Measurements from ENCODE around the gene BTG1. TPM values are rescaled to one million over a fixed set of nuclear protein-coding genes. Genes with fewer than 3 reads are reported as not detected.

Gene BTG1, protein sequence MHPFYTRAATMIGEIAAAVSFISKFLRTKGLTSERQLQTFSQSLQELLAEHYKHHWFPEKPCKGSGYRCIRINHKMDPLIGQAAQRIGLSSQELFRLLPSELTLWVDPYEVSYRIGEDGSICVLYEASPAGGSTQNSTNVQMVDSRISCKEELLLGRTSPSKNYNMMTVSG
- 100 to 1,000 TPM; 121 to 152 TPM for total RNA-seq
- long read RNA-seq, full-length matches to known transcripts = 79 of 79 reads
- long read RNA-seq, partial matches to known transcripts = 0 of 79 reads
- long read RNA-seq, other reads (novel, unspliced or antisense) = 0 of 79 reads

DNA sequence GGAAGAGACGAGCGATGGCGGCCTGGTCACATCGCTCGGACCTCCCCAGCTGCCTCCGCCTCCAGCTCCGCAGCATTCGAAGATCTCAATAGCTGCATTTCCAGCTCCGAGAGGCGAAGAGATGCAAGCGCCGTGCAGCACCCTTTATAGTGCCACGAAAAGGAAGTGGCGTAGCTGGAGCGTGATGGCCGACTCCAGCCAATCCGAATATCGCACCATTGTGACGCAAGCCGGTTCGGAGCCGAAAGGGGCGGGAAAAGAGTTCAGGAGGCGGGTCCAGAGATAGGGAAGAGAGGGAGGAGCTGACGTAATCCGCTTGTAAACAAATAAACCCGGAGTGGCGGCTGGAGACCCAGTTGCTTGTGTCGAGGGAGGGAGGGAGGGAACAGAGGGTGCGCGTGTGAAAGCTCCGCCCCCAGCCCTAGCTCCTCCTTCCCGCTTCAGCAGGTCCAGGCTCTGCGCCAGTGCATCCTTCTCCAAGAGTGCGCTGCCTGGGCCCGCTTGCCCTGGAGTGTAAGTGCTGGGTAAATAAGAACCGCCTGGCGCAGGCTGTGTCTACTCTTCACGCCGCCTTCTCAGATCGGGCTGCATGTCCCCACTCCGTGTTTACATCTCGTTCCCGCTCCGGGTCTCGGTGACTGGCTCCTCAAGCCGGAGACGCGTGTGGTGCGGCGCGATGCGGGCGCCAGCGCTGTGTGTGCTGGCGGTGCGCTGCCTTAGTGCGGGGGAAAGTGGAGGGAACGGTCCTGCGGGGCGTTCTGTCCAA, at the start of gene BTG1:
Gene BTG1, minus strand, starts transcription at position 116 of the 766 bp plus-strand sequence. CDS start 311 bp downstream, outside the sequence.
- peak; percentile 87 to 91 for ATAC-seq
- intact Hi-C loops (cut with DNase I) = loop anchor here (2.0 to 10.0 kb wide), 5 partner anchors 99 to 761 kb away; no protein-coding TSS in a partner anchor
- DNase-seq = peak; percentile 99

DNA sequence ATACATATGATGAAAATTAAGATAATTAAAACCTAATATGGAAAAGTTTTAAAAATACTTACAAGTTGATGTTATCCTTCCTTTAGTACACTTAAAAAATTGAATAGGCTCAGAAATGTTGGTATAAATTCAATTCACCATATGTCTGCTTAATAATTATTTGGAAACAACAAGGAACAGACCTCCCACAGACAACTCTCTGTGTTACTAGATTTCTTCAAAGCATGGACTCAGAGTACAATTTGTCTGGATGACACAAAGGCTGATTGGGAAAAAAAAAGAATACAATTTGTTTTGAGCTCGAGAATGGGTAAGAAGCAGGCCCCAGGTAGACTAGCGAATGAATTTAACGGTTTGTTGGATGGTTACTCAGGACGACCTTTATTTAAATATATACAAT, 48.9 kb upstream of the BTG1 start:
- no peak for DNase-seq
- intact Hi-C loops (cut with DNase I) = no loop called here
- ATAC-seq = no peak

DNA sequence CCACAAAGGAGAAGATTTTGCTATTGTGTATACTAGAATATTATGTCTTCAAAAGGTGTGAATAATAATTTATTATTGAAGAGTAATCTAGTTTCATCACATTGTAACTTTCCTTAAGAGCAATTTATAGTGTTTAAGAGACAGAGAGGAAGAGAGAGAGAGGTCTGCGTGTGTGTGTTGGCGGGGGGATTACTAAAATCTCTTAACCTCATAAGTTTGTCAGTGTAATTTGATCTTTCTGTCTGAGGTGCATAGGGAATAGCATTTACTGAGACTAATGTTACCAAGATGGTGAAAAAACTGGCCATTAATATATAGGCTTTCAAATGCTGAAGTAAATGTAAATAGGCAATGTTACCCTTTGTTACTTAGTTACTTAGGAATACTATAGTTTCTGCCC, 48.2 kb upstream of the BTG1 start:
- DNase-seq (no peak), ATAC-seq (no peak)
- intact Hi-C loops (cut with DNase I) = no loop called here

DNA sequence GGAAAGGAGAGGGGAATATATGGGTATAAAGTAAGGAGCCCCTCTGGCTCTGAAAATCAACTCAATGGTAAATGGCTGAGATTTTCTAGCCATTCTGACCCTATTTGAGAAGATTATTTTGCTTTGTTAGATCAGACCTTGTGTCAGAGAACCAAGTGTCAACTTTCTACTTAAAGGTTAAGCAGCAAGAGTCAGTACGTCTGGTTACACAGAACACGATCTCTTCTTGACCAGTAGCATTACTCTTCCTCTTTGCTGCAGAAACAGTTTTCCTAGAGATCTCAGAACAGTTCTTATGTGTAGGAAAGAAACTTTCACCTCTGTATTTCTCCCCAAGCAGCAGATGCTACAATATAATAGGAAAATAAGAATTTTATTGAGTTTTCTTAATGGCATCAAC, 47.4 kb upstream of the BTG1 start:
- ATAC-seq = no peak
- intact Hi-C loops (cut with DNase I) = no loop called here
- DNase-seq = no peak

DNA sequence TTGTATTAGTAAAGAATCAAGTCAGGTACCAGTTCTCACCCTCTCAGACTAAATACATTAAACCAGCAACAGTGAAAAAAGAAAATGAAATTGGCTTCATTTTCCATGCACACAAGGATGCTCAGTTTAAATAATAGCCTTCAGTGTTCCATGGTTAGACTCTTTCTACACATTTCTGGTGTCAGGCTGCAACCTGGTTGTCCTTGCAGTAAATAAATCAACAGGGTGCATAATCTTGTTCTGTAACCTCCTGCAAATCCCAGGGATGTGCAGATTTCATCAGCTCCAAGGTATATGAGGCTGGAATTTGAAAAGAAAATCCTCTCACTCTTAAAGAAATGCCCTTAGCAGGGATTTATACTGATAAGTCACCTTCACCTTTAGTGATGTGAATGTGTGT, 46.7 kb upstream of the BTG1 start:
- DNase-seq (no peak), ATAC-seq (no peak)
- intact Hi-C loops (cut with DNase I) = no loop called here

DNA sequence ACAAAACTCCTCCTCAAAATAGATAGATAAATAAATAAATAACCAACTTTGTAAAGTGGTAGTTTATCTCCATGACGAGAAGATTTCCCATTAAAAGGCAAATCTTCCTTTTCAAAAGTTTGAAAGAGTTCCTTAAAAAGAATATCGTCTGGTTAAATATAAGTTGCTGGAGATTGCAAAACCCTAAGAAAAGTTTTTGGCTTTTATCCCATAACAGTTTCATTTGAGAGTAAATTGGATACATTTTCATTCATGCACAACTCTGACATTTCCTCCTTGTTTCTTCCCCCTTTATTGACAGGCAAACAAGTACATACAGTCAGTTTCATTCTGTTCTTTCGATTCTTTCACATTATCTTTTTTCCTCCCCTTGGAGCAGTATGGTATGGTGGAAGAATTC, 45.4 kb upstream of the BTG1 start:
- ATAC-seq (no peak), DNase-seq (no peak)
- intact Hi-C loops (cut with DNase I) = no loop called here

DNA sequence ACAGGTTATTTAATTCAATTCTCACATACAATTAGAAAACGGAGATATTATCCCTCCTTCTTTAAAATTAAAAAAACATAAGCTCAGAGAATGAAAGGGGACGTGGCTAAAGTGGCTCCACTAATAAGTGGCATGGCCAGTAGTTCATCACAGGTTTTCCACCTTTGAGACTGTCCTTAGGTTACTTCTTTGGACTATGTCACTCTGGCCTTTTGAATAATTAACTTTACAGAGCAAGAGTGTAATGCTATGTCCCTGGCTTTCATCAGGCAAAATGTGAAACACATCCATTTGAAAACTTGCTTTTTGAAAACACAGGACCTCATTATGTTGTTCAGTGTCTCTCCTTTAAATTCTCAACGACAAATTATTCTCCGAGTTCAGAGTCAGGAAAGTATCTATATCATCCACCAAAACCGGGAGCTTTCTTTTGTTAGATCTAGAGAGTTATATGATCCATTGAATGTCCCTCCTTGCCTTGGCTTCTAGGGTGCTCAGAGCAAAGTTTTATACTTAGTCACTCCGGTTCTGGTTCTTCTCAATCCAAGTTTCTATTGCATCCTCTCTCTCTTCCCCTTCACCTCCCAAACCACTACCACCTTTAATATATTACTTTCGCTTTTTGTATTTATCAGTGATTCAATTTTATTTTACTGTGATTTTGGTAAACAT, 43.0 kb upstream of the BTG1 start:
- DNase-seq (no peak), ATAC-seq (no peak)
- intact Hi-C loops (cut with DNase I) = no loop called here

DNA sequence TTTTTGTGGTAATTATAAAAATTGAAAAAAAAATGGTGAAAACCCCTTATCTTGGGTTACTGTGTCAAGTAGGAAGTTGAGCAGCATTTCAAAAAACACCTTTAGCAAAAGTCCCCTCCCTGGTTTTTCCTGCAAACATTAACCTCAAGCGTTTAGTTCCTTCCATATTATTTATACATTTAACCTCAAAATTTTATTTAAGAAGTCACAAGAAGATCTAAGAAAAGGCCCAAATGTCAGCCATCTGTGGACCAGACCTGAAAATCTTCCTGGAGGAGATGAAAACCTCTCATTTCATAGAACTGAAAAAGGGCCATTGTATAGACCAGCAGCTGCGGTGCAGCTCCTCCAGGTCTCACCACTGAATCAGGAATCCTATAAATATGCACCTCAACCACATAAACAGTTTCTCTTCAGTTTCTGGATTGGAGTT, 40.4 kb upstream of the BTG1 start:
- intact Hi-C loops (cut with DNase I) = no loop called here
- DNase-seq (no peak), ATAC-seq (no peak)

DNA sequence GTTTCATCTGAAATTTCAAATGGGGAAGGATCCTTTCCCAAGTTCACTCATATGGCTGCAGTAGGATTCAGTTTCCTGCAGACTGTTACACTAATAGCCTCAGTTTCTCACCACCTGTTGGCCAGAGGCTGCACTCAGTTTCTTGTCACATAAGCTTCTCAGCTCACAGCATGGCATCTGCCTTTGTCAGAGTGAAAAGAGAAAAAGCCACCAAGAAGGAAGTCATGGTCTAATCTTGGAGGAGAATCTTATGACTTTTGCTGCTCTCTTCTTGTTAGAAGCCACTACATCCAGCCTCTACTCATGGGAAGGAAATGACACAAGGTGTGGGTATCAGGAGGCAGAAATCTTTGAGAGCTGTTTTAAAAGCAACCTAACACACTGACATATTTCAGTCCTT, 39.4 kb upstream of the BTG1 start:
- peak in 1 of 2 donors; percentile 30 for ATAC-seq
- DNase-seq = no peak
- intact Hi-C loops (cut with DNase I) = no loop called here

DNA sequence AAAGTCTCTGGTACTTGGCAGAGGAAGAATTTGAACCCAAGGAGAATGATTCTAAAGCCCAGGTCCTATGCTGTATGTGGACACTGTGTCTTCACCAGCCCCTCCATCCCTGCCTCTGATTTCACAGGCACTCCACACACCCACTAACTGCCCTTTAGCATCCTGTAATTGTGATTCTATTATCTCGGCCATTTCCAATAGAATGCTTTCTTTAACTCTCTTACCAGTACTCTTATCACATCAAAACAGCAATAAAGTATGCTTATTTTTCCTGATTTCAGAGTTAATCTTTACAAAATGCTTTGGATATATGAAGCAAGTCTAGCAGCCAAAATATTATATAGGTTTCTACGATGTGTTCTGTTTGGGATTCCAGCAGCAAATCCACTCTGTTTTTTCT, 37.9 kb upstream of the BTG1 start:
- intact Hi-C loops (cut with DNase I) = no loop called here
- no peak for DNase-seq
- ATAC-seq = no peak

DNA sequence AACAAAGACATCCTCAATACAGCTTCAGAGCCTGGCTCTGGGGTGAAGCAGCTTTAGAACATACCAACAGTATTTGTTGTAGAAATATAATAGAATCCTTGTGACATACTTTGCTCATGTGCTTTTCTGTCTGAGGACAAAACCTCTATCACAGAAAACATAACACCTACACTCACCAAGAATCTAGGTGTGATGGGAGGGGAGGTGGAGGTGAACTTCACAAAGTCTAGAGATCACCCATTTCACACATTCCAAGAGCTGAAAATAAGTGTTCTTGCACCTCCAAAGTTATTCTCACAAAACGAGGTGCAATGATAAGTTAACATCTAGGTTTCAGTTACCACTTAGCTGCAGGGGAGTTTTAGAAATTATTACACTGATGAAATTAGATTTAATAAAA, 32.7 kb upstream of the BTG1 start:
- intact Hi-C loops (cut with DNase I) = no loop called here
- ATAC-seq (no peak), DNase-seq (no peak)

DNA sequence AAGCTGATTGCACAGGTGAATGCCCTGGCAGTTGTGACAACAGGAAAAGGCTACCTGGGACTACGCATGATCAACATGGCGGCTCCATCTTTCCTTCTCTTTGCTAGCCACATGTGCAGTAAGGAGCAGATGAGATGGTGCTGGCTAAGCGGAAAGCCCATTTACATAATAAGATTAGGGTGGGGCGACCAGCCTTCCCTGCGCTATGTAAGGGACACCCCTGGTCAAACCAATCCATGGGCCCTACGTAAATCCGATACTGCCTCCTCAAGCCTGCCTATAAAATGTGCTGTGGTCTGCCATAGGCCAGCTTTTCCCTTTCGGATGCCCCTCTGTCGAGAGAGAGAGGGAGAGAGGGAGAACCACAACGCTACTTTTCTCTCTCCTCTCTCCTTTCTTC, 31.0 kb upstream of the BTG1 start:
- no peak for ATAC-seq
- intact Hi-C loops (cut with DNase I) = no loop called here
- no peak for DNase-seq

DNA sequence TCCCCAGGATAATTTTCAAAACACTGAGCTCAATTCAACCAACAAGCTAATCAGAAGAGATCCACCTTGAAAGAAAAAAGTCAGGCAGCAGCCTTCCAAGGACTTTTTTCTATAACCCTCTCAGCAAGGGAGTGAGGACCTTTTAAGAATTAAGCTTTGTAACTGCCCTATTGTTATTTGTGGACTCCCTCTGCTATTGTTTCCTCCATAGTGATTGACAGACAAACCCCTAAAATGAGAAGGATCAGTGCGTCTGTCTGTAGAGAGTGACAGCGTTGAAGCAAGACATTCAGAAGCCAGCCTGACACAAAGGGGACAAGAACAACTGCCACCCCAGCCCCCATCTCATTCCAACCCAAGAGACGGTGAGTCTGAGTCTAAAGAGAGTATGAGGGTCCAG, 30.3 kb upstream of the BTG1 start:
- DNase-seq (no peak), ATAC-seq (no peak)
- intact Hi-C loops (cut with DNase I) = no loop called here

DNA sequence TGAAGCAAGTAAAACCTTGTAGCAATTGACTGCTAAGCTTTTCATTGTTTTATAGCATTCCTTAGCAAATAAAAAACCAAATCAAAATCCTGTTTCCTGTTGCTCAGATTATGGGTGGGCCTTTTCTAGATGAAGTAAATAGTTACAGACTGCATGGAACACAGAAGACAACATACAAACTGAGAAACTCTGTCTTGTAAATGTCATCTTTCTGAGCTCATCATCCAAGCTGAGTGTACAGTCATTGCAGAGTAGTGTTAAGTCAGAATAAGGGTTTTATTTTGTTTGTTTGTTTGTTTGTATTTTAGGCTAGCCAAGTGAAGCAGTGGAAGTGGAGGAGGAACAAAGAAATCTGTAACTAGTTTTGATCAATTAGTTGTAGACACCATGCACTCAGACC, 24.4 kb upstream of the BTG1 start:
- intact Hi-C loops (cut with DNase I) = no loop called here

DNA sequence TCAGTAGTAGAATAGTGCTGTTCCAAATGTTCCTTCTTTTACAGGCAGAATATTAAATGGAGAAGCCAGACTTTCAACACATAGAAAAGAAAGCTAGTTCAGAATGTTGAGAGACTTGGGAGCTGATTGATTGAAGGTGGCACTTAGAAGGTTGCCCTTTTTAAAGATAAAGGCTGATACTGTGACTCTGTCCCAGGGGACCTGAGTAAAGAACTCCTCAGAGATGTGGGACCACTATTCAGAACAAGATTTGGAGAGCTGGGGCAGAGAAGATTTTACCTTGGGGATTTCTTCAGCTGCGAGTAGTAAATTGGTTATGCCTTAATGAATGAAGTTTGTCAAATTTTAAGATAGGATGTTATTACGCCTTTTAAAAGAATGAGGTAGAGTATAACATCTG, 21.4 kb upstream of the BTG1 start:
- intact Hi-C loops (cut with DNase I) = no loop called here
- no peak for ATAC-seq

More for the DNA sequence above, 24.4 kb upstream of the BTG1 start:
- ATAC-seq (no peak), DNase-seq (no peak)

DNA sequence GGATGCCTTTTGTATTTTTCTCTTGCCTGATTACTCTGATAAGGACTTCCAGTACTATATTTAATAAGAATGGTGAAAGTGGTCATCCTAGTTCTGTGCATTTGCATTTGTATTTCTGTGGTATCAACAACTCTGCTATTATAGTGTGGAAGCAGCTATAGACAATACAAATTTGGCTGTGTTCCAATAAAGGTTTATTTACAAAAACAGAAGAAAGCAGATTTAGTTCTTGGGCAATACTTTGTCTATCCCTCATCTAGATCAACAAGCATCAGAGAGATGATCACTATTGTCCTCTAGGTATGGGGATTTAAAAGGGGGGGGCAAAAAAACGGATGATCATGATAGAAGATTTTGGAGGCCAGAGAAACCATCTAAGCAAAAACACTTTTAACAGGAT, 19.1 kb upstream of the BTG1 start:
- intact Hi-C loops (cut with DNase I) = no loop called here
- ATAC-seq (no peak), DNase-seq (no peak)

More for the DNA sequence above, 21.4 kb upstream of the BTG1 start:
- DNase-seq = no peak

DNA sequence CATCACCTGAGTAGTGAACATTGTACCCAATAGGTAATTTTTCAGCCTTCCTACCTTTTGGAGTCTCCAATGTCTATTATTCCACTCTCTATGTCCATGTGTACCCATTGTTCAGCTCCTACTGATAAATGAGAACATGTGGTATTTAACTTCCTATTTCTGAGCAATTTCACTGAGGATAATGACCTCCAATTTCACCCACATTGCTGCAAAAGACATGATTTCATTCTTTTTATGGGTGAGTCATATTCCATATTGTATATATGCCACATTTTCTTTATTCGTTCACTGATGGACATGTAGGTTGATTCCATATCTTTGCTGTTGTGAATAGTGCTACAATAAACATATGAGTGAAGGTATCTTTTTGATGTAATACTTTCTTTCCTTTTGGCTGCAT, 16.4 kb upstream of the BTG1 start:
- no peak for ATAC-seq
- intact Hi-C loops (cut with DNase I) = no loop called here
- DNase-seq = no peak

DNA sequence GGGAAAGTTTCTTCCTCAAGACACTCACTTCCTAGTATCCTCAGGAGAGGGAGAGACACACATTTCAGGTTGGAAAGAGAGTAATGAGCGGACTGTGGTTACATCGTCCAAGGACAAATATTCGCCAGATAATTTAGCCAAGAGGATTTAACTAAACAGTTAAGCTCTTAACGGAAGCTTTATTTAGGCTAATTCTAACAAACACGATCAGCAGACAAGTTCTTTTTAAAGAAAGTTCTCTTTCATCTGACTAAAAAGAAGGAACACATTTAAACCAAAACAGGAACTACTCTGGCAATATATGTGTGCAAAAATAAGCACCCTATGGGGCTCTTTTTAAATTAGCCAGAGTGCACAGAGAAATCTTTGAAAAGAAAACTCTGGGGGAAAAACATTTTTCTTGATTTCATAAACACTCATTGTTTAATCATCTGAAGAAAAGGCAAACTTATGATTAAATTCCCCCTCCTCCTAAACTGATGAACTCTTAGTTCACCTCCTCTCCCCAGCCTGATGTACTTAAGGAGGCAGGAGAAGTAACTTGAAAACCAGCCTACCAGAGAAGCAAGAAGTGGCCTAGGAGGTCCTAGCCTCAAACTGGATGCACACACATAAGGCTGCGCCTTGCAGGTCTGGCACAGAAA, 13.3 kb upstream of the BTG1 start:
- intact Hi-C loops (cut with DNase I) = no loop called here
- ATAC-seq (peak in 1 of 2 donors; percentile 15), DNase-seq (no peak)

DNA sequence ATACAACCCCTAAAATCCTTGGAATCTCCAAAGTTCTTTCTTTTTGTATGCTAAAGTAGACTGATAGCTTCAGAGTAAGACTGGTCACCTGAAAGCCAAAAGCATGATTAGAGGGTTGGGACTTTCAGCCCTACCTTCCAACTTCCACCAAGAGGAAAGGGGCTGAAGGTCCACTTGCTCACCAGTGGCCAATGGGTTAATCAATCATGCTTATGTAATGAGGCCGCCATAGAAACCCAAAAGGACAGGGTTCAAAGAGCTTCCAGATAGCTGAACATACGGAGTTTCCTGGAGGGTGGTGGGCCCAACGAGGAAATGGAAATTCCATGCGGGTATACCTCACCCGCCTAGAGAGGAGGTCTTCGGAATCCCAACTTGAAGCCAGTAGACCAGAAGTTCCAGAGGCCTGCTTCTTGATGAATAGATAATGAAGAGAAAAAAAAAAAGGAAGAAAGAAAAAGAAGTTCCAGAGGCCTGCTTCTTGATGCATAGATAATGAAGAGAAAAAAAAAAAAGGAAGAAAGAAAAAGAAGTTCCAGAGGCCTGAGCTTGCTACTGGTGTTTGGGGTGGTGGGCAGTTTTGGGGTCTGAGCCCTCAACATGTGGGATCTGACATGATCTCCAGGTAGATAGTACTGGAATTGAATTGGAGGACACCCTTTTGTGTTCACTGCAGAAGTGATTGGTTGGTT, 11.2 kb upstream of the BTG1 start:
- DNase-seq (no peak), ATAC-seq (no peak)
- intact Hi-C loops (cut with DNase I) = no loop called here

All from left cardiac atrium (tissue), 4 donors.